NOMO-1 treated with DMSO at 0.1 percent for 48 hours (cell line): ENCODE results near the gene ZDHHC7.
"Not testable (repeated sequence)": the region's sequence is repeated elsewhere in the genome, so short reads cannot be mapped to it uniquely, and the experiment has no call there.

Experiments
- DNase-seq: peaks from one replicate; lab custom pipeline; 2025; ENCODE audit not compliant: unreplicated experiment; lab: John Stamatoyannopoulos, UW

The ZDHHC7 gene, protein sequence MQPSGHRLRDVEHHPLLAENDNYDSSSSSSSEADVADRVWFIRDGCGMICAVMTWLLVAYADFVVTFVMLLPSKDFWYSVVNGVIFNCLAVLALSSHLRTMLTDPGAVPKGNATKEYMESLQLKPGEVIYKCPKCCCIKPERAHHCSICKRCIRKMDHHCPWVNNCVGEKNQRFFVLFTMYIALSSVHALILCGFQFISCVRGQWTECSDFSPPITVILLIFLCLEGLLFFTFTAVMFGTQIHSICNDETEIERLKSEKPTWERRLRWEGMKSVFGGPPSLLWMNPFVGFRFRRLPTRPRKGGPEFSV

DNA sequence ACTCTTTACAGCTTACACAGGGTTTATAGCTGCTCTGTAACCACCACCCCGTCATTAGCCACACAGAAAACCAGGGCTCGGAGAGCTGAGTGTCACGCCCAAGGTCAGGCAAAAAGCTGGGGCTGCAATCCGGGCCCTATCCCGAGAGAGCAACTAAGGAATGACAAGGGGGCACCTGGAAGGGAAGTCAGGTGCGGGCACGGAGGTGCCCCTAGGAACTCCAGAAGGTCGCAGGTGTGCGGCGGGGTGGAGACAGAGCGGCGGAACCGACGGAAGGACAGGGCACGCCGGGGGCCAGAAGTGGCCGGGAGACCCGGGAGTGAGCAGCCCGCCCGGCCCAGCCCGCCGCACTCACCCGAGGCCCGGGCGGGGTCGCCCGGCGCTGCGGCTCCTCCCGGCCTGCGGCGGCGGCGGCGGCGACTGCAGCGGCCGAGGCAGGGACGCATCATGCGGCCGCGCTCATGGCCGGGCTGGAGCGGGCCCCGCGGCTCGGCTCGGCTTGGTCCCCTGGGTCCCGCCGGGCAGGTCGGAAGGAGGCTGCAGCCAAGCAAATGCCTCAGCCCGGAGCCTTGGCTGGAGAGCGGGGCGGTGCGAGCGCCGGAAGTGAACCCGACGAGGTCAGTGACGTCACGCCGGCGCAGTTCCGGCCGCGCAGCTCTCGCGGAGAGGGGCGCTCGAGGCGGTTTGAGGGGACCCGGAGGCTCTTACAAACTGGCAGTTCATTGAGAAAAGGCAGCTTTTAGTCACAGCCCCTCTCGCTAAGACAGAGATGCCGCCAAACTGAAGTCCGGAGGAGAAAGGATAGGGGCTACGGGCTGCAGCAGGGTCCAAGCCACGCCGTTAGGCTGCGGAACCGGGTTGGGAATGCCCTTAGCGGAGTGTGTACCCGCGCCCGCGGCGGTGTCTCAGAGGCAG lies at the start of gene ZDHHC7:
ZDHHC7 (minus strand) TSS at position 605 of the 915 bp plus-strand sequence. CDS start 20,917 bp downstream, outside the sequence.
- peak; percentile 80 for DNase-seq

DNA sequence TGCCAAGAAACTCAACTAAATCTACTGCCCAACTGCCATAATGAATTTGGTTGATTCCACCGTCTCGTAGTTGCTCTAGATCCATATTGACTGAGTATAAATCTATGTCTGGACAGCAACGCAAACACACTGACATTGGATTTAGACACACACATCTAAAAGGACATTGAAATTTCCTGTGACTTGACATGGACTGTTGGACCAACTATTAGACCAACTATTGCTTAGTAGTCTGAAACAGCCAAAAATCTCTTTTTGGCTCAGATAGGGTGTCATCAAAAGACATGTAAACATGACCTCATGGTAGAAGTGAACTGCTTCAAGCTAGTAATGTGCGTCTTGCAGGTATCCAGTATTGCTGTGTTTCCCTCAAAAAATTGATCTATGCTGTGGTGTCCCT lies 47.6 kb upstream of the ZDHHC7 start:
- no peak for DNase-seq

DNA sequence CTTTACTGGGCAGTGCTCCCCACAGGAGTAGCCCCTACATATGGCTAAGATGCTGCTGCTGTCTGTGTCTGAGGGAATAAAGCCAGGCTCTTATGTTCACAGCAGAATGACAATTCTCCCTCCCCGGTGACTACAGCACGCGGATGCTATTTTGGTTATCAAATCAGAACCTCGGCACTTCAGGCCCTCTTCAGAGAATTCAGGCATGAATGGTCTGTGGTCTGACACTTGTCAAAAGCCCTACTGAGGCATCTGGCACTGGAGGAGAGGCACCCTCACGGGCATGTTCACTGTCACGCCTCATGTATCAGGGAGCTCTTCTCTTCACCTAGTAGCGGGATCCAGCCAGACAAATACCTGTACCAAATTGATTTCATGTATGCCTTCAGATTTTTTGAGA lies 46.6 kb upstream of the ZDHHC7 start:
- DNase-seq = no peak

DNA sequence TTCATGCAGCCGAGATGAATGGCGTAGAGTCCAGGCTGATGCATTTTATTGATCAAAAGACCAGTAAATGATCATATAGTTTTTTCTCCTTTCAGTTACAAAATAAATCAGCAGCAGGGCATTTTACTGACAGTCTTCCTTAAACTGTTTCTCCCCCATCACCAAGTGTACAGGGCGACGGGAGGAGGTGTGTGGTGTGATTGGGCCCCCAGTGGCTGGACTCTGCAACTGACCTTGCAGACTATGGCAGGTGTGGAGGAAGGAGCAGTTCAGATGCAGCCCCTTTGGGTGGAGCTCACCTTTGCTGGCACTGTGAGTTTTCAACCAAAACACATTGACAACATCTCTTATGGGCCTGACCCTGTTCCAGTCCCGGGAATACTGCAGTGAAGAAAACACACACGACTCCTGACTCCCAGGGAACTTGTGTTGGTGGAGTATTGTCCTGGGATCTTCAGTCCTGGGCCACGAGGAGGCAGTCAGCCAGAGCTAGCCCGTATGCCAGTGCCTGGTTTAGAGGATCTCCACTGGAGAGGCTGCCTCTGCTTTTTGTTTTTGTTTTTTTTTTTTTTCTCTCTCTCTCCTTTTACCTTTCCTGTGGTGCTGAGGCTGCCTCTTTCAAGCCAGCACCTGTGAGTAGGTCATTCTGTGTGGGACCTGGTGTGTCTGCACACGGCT lies 46.0 kb upstream of the ZDHHC7 start:
- DNase-seq = no peak

DNA sequence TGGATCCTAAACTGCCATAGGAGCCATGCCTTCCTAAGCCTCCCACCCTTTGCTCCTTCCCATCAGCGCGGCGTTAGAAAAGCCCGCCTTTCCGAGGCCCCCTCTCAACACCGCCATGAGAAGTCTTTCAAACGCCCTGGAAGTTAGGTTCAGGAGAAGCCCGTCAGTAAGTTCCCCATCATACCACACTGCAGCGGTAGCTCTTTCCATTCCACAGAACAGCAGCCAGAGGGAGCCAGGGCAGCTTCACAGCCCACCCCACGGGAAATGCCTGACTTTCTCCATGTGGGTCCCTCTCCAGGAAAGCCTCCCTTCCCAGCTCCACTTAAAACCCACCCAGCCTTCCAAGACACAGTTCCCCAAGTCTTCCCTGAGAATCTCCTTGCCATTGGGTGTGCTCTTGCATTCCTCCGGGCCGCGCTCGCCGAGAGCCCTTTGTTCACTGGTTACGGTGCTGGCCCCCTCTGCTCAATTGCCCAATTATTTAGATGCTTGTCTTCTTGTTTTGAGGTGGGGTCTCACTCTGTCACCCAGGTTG lies 44.9 kb upstream of the ZDHHC7 start:
- DNase-seq = peak; percentile 25

DNA sequence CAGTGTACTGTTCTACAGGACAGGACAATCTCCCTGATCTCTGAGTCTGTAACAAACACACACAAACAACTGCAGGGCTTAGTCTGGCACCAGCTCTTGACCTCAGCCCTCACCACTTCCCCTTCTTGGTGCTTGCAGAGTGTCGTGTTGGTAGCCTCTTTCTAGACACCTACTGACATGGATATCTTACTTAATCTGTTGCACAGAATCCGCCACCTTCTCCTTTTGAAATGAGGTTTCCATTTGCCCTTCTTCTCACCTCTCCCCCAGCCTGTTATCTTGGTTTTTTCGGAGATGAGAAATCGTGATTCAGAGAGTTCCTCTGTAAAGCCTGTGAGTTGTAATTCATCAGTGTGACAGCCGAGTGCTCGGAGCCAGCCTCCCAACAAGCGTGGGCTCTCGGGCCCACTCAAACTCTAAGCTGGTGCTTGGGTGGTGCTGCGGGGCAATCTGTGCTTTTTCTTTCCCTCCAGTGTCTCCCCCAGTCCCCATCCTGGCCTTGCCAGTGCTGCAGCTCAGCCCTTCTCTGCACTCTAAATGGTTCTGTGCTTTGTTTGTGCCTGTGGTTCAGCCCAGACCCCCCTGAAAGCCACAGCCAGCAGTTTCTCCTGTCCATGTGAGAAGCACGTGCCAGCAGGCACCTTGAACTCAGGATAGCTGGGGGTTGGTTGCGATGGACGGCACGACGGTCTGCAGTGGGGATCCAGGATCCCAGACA lies 44.3 kb upstream of the ZDHHC7 start:
- peak; percentile 98 for DNase-seq

DNA sequence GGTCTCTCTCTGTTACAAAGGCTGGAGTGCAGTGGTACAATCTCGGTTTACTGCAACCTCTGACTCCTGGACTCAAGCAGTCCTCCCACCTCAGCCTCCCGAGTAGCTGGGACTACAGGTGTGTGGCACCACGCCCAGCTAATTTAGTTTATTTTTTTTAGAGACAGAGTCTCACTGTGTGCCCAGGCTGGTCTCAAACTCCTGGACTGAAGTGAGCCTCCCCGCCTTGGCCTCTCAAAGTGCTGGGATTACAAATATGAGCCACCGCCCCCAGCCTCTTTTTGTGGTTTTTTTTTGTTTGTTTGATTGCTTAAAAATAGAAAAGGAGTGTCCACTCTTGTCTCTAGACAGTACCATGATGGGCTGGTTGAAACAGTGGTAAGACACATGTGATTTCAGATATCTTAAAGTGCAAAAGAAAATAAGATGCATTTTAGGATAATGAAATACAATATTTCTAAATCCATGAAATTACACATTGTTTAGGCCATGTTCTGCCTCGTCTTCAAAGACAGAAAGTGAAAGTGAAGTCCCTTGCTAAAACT lies 43.7 kb upstream of the ZDHHC7 start:
- no peak for DNase-seq

DNA sequence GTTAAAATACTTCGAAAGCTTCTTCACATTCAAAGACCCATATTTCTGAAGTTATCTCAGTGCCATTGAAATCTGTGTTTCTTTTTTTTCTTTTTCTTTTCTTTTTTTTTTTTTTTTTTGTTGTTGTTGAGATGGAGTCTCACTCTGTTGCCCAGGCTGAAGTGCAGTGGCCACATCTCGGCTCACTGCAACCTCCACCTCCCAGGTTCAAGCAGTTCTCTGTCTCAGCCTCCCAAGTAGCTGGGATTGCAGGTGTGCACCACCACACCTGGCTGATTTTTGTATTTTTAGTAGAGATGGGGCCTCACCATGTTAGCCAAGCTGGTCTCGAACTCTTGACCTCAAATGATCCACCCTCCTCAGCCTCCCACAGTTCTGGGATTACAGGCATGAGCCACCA lies 43.0 kb upstream of the ZDHHC7 start:
- DNase-seq = not testable (repeated sequence)

DNA sequence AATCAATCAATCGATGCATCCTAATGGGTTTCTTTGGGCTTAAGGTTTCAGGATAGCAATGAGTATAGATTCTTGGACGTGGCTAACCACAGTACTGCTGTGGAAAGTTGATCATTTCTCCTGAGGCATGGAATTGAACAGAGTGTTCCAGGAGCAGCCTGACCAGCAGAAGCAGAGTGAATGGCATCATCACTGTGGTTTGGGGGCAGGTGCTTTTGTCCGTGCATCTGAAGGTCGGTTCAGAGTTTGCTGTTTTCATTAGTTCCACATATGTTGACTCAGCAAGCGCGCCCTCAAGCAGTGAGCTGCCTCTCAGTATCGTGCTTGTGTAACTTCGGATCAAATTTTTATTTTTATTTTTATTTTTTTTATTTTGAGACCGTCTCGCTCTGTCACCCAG lies 41.2 kb upstream of the ZDHHC7 start:
- no peak for DNase-seq

DNA sequence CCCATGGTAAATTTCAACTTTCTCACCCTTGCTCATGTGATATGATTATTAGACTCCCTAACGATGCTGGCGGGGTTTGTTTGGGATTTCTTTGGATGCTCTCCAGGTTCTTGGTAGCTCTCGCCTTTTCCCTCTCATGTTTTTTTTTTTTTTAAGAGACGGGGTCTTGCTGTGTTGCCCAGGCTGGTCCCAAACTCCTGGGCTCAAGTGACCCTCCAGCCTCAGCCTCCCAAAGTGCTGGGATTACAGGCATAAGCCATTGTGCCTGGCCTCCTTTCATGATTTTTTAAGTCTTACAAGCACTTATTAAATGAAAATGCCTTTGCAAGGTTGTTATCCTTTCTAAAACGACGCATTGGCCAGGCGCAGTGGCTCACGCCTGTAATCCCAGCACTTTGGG lies 40.3 kb upstream of the ZDHHC7 start:
- no peak for DNase-seq

DNA sequence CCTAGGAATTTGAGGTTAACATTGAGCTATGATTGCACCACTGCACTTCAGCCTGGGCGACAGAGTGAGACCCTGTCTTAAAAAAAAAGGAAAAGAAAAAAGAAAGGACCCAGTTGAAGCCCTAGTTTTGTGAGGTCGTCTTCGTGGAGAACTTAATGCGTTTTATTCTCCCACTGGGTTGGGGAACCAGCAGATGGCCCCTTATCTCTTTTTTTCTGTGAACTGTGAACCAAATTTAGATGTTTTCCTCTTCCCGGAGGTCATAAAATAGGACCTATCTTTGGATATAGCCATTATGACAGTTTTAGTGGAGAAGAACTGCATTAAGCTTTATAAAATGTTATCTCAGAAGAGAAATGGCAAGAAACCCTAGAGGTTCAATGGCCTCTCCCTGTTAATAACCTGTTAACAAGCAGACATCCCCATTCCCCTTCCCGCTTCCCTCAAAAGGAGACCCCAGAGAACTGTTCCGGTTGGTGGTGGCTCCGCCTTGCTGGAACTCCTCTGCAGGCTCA lies 39.8 kb upstream of the ZDHHC7 start:
- no peak for DNase-seq

DNA sequence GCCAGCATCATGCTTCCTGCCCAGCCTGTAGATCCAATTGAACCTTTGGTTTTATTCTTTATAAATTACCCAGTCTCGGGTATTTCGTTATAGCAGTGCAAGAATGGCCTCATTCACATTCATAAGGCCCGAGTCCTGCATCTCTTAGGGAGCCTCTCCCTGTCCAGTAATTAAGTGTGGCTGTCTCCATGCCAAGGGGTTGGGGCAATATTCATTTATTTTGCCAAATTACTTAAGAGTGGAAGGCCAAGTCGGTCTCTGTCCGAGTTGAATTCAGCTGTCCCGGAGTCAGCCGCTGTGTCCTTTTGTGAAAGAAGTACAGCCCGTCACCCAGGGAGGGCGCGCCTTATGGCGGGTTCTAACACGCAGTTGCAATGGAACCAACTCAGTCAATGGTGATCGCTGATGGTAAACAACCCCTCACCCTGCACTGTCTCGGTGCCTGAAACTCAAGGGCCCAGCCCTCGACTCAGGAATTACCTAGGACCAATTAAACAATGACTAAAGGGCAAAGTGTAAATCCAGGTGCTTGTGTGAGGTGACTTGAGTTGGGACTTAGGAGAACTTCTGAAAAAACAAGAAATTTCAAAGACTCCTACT lies 38.5 kb upstream of the ZDHHC7 start:
- no peak for DNase-seq

DNA sequence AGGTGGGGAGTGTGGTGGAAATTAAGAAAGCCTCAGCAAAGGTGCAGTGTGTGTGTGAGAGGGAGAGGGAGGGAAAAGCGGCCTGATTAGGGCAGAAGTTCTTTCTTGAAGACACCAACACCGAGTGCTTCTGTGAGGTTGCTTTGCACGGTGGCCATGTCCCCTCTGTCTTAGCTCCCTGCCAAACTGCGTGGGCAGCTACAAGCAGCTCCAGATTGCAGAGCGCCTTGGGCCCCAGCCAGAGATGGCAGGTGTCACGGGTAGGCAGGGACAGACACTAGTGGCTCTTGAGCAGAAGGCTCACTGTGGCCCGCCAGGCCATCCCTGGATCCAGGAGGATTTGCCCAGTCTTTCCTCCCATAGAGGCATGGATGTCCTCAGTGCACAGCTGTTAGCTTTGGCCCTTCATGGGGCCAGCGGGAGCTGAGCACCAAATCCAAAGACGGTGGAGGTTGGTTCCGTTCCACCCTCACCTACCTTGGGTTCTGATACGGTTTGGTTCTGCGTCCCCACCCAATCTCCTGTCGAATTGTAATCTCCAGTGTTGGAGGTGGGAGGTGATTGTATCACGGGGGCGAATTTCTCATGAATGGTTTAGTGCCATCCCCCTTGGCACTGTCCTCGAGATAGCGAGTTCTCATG lies 37.7 kb upstream of the ZDHHC7 start:
- no peak for DNase-seq

DNA sequence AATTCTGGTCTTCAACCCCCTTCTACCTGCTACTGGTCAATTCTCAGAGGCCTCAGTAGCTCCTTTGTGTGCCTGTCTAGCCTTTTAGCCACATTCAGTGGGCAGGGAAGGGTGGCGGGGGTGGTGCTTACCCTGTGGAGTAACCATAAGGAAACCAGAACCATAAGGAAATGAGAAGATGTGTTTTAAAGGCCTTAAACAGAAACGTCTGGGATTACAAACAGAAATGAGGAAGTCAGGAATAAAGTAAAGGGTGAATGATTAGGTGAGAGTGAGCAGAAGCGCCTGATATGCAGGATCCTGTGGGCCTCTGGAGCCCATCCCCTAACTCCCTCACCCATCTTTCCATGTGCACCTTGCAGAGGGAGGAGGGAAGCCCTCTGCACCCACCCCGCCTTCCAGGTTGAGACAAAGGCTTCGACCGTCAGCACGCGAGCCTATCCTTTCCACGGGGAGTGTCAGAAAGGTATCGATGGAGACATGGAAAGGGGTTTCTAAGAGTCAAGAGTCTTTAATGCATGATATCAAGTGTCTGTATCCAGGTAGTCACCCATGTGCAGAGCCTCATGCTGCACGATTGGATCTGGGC lies 36.6 kb upstream of the ZDHHC7 start:
- peak; percentile 55 for DNase-seq

DNA sequence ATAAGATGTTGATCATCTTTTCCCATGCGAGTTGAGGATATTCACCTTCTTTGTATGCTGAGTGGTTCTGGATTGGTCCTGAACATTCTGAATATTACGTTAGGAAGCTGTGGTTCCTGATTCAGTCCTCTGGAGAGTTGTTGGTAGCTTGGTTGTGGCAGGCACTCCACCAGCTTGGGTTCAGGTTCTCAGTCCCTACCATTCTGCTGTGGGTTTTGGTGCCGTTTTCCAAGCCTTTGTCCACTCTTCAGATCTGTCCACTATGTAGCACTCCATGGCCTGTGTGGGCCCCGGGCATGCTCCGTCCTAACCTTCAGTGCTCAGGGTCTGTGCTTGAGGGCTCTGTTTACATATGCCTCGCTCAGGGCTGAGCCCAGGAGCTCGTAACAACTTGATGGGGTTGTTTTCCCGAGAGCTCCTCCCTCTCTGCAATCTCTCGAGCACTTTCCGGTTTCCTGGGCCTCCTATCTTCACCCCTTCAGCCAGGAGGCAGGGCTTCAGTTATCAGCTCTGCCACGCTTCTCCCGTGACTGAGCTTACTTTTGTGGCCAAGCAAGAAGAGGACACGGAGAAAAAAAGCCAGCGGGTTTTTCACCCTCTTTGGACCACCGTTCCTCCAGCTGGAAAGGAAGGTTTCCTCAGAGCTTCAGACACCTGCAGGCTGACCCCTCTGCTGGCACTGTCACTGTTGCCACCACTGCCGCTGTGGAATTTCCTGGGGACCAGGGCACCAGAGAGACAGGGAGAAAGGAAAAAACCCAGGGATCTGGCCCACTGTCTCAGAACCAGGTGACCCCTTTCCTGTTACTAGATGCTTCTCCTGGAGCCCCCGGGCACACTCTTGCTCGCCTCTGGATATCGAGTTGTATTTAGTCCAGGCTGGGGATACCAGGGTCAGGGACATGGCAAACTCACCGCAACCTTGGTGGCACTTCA lies 35.9 kb upstream of the ZDHHC7 start:
- no peak for DNase-seq

DNA sequence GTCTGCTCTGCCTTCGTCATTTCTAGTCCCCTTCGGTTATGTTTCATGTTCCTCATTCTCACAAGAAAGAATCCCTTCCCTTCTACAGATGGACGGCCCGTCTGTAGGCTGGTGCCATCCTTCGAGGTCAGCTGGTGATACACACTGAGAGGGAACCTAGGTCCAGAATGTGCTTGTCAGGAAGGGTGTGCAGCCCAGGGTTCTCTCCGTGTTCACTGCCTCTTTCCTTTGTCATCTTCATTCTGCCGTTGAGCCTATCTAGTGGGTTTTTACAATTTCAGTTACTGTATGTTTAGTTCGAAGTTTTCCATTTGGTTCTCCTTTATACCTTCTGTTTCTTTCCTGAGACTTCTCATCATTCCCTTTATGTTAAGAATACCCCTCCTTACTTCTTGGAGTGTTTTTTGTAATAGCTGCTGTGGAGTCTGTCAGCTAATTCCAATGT lies 35.2 kb upstream of the ZDHHC7 start:
- peak; percentile 39 for DNase-seq

DNA sequence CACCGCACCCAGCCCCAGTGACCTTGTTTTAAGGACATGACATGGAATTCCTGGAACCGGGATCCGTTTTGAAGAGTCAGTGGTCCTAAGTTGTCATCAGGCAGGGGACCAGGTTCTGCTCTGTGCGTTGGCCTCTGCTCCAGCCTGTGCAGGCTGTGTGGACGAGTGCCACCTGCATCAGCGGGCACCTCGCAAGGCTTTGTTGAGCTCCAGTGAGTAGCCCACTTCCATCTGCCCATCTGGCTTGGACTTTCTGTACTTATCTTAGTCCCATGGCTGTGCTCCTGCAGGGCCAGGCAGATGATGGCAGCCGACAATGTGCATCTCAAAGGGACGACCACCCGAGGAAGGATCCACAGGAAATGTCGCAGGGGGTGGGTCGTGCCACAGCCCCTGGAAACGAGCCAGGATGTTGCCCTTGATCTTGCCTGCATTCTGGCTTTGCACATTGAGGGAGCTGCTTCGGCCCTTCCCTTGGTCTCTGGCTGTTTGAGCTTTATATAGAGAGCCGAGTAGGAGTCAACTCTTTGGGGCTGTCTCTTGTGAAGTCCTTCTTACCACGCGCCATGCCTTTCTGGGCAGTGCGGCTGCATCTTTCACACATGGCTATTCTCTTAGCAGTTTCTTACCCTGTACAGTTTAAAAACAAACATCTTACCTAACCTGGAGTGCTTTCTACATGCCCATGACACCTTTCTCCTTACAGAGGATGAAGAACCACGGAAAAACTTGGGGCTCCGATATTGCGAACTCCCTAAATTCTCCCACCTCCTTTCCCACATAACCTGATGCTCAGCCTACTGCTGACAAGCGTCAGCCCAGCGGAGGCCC lies 34.5 kb upstream of the ZDHHC7 start:
- DNase-seq = no peak
